Measurements from ENCODE around the gene RAB32. TPM values are rescaled to one million over a fixed set of nuclear protein-coding genes. Genes with fewer than 3 reads are reported as not detected.
"Not testable (repeated sequence)": the region's sequence is repeated elsewhere in the genome, so short reads cannot be mapped to it uniquely, and the experiment has no call there.

RAB32 gene
- 67.7 and 111 TPM in 2 replicates for total RNA-seq

DNA sequence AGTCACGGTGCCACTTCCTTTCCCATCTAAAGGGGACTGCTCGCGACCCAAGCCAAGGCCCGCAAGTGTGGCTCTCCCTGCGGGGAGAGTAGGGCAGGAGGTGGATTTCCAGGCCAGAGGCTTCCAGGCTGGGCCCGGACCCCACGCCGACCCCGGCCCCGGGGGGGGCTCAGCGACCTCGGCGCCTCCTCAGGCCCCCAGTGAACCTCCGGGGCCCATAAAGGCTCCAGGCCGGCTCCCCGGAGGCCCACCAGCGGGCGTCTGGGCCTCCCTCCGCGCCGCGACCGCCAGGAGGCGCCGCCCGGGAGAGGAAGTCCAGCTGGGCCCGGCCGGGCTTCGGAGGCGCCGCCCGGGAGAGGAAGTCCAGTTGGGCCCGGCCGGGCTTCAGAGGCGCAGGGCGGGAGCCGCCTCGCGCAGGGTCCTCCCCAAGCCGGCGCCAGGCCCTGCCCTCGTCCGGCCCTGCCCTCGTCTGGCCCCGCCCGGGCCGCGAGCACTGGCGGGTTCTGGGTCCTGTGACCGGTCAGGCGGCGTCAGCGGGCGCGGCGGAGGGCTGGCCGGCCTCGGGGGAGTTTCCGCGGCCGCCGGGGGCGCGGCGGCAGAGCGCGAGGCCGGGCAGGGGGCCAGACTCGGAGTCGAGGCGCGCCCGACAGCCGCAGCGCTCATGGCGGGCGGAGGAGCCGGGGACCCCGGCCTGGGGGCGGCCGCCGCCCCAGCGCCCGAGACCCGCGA lies at the start of gene RAB32:
RAB32 (plus strand) TSS at position 623 of the 729 bp plus-strand sequence; CDS start at position 662, 39 bp downstream.
- DNase-seq, result peak; percentile 96

DNA sequence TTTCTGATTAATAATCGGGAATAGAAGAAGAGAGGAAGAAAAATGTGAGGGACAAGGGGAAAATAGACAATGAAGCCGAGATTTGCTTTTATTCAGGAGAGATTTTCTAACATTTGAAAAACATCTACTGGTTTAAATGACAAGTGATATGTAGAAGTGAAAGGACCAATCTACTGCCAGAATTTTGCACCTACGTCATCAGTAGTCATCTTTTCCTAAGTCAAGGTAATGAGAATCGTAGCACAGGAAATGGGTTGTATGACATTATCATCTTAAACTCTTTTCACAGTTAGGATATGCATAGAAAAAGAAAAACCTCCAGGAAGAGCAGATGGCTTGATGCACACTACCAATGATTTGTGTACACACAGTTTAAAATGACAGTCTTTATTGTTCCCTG lies 45.3 kb upstream of the RAB32 start:
- no peak for DNase-seq

- no peak for DNase-seq
Observed at GRCh38 chr6:146503096-146503495, 40.5 kb upstream of the RAB32 start.

- no peak for DNase-seq
Observed at GRCh38 chr6:146515212-146515611, 28.4 kb upstream of the RAB32 start.

GRCh38 chr6:146526192-146526591 lies 17.4 kb upstream of the RAB32 start:
- peak; percentile 57 for DNase-seq

GRCh38 chr6:146532702-146533101 lies 10.9 kb upstream of the RAB32 start:
- DNase-seq, result no peak

DNA sequence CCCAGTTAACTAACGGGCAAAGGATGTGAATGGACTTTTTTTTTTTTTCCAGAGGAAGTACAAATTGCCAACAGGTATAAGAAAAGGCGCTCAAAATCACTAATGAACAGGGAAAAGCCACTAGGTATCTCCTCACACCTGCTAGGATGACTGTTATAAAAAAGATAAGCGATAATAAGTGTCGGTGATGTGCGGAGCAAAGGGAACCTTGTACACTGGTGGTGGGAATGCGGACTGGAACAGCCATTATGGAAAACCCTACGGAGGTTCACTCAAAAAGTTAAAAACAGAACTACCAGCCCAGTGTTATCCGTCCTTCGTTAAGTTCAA lies 787 bp upstream of the RAB32 start:
- peak; percentile 35 for DNase-seq

- peak; percentile 53 for DNase-seq
Observed at GRCh38 chr6:146543940-146544615, 445 bp downstream of the RAB32 start.

DNA sequence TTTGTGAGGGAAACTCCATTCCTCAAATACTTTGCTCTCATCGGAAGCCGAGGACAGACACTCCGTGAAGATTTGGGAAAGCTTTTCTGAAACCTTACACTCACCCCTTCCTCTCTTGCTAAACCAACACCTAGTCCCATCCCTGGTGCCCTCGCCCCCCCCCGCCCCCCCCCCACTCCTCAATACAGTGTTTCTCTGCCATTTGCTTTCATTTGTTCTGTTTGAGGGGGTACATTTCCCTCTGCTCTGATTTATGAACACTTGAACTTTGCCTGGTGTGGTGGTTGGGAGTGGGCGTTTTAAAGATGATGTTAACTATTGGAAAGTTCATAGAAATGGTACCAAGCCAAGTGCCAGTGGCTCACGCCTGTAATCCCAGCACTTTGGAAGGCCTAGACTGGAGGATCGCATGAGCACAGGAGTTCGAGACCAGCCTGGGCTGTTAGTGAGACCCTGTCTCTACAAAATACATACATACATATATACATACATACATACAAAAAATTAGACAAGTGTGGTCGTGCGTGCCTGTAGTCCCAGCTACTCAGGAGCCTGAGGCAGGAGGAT lies 1.1 kb downstream of the RAB32 start:
- DNase-seq, result peak; percentile 14

DNA sequence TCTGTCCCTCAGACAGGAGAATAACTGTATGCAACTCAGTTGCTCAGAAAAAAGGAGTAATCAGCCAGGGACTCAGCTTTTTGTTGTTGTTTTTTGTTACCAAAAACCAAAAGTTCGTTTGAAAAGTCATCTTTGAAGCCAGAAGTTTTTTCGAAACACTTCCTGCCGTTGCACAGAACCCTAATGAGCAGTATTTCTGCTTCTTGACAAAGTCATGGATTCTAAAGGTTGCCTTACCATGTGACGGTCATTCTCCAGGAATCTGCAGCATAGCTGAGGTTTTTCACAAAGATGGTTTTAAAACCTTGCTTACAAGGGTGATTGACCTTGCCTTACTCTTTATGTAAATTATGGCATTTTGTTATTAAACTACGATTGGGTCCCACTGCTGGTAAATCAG lies 1.9 kb downstream of the RAB32 start:
- DNase-seq, result peak; percentile 32

DNA sequence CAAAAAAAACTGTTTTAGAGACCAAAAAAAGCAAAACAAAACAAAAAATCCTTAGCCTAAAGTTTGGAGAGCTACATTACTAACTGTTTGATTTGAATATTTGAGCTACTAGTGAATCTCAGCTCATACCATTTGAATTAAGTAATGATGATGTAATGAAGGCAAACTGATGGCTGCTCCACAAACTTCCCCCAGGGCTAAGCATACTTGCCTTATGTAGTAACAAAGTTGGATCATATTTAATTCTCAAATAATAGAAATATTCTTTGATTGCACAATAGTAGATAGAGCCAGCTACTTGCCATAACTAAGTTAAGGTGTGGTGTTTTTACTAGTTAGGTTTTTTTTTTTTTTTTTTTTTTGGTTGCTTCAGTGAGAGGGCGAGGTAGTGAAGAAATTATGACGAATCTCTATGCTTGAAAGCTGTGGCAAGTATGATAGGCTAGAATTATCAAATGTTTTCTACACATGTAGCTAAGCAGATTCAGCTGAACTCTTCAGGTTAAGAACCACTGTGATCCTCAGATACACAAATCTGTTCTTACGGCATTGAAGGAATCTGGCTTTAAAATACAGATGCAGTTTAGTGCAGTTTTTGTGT lies 2.9 kb downstream of the RAB32 start:
- DNase-seq, result peak; percentile 63

- DNase-seq, result no peak
Observed at GRCh38 chr6:146547889-146548288, 4.3 kb downstream of the RAB32 start.

DNA sequence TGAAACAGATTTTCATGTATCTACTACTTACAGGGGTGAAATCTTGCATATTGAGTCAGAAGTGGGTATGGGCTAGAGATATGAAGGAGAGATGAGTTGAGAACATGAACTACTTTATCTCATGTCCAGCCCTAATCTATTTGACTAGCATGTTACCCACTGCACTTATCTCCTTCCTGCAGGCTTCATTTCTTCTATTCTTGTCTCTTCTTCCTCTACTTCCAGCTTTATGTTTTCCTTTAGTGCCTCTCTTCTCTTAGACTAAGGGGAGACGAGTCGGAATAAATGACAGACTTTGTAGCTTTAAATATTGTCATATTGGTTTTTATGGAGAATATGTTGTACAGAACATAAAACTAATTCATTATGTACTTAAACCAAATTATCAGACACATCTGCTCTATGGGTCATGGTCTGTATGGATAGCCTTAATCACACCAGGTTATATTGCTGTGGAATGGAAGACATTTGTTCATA lies 5.3 kb downstream of the RAB32 start:
- no peak for DNase-seq

- no peak for DNase-seq
Observed at GRCh38 chr6:146550911-146551310, 7.3 kb downstream of the RAB32 start.

GRCh38 chr6:146551545-146551944 lies 7.9 kb downstream of the RAB32 start:
- DNase-seq, result no peak

DNA sequence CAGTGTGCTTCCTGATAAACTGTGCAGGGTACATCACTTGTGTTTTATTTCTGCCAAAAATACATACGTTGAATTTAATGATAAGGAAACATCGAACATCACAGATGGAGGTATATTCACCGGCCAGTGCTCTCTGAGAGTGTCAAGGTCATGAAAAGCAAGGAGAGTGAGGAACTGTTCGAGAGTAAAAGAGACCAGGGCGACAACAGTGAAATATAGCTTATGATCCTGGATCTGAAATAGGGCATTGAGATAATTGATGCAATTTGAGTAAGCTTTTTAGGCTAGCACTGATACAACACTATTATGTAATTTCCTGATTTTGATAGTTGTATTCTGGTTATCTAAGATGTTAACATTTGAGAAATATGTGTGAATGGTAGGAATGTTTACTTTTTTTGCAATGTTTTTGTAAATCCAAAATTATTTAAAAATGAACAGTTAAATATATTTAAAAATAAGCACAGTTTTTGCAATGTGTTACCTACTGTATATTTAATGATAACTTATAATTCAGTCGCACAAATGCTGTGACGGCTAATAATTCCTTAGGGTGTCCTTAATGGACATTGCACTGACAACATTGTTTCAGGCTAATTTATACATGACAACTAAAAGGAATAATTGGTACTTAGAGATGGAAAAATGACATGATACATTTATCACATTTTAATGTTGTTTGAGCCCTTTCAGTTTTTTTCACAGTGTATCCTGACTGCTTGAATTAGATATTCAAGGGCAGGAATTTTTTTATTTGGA lies 9.9 kb downstream of the RAB32 start:
- no peak for DNase-seq

GRCh38 chr6:146560607-146561006 lies 17.0 kb downstream of the RAB32 start:
- DNase-seq, result no peak

- not testable (repeated sequence) for DNase-seq
Observed at GRCh38 chr6:146566661-146567060, 23.0 kb downstream of the RAB32 start.

DNA sequence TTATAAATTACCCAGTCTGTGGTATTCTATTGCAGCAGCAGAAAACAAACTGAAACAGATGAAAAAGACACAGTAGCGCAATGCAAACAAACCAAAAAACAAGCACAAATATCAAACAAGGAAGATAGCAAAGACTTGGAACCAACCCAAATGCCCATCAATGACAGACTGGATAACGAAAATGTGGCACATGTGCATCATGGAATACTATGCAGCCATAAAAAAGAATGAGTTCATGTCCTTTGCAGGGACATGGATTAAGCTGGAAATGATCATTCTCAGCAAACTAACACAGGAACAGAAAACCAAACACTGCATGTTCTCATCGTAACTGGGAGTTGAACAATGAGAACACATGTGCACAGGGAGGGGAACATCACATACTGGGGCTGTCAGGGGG lies 25.0 kb downstream of the RAB32 start:
- DNase-seq, result not testable (repeated sequence)

DNA sequence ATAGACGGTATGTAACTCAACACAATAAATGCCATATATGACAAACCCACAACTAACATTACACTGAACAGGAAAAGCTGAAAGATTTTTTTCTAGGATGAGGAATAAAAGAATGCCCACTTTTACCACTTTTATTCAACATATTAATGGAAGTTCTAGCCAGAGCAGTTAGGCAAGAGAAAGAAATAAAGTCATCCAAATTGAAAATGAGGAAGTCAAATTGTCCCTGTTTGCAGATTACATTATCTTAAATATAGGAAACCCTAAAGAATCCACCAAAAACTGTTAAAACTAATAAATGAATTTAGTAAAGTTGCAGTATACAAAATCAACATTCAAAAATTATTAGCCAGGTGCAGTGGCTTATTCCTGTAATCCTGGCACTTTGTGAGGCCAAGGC lies 30.6 kb downstream of the RAB32 start:
- no peak for DNase-seq

- no peak for DNase-seq
Observed at GRCh38 chr6:146578054-146578453, 34.4 kb downstream of the RAB32 start.

- no peak for DNase-seq
Observed at GRCh38 chr6:146581968-146582367, 38.3 kb downstream of the RAB32 start.

DNA sequence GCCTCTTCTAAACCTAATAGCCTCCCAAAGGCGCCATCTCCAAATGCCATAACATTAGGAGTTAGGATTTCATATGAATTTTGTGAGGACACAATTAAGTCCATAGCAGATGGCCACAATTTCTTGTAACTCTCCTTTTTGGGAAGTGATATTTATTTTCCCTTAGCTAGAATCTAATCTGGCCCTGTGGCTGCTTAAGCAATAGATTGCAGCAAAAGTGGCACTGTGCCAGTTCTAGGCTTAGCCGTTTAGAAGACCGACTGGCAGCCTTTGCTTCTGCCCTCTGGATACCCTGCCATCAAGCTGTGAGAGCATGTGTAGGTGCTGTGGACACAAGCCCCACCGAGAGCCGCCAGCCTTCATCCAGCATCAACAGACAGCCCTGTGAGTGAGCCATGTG lies 39.2 kb downstream of the RAB32 start:
- DNase-seq, result no peak
